ENCODE measurements around the gene ADCY5. TPM values are rescaled to one million over a fixed set of nuclear protein-coding genes. Genes with fewer than 3 reads are reported as not detected.

The ADCY5 gene
- total RNA-seq, 1 experiment from 2014 or later, result 0.24 TPM

- no peaks in the 10 kb centered on the region for H3F3A ChIP-seq (ENCODE audit: insufficient read depth, low read depth)
- H3K4me3 ChIP-seq, result no peak overlapping the region
- no peaks in the 10 kb centered on the region for H3K9me3 ChIP-seq (ENCODE audit: insufficient read depth, low read depth)
- intact Hi-C loops (cut with micrococcal nuclease; ENCODE audit: unreplicated experiment), result no loop called here
- POLR2A ChIA-PET (ENCODE audit: unreplicated experiment), result no interaction called here
- TF ChIP-seq CTCF (conservative IDR thresholded peaks at IDR 0.05) (no peak), EZH2 (IDR thresholded peaks at IDR 0.05; ENCODE audit: low read depth) (no peak)
- H3K27ac ChIP-seq, result no peak overlapping the region
- DNase-seq, result no peak
- H3K4me1 ChIP-seq (replicated peaks; ENCODE audit: insufficient read depth), result peaks cover 8% of the 10 kb centered on the region; the same call in 1 of the 2 replicates
- 0 out of 2 replicates have a peak, but pooled peaks cover 3% of the 10 kb centered on the region for H3K36me3 ChIP-seq (ENCODE audit: low read depth)
- no peak overlapping the region for H3K4me2 ChIP-seq
- CTCF ChIA-PET, result no interaction called here
- no peaks in the 10 kb centered on the region for H3K27me3 ChIP-seq (ENCODE audit: insufficient read depth, low read depth)
- BruUV-seq (replicated peaks), result no TSS peak
- no peak overlapping the region for H2AFZ ChIP-seq
- no peaks in the 10 kb centered on the region; the same call in none of the 2 replicates for H4K20me1 ChIP-seq (ENCODE audit: insufficient read depth)
- H3K79me2 ChIP-seq (ENCODE audit: low read depth), result no peaks in the 10 kb centered on the region
- H3K9me2 ChIP-seq (ENCODE audit: insufficient read depth), result no peaks in the 10 kb centered on the region
These were observed 159.3 kb downstream of the ADCY5 start for GRCh38 chr3:123289391-123290106.

GRCh38 chr3:123287962-123288302, 161.0 kb downstream of the ADCY5 start:
- ChIA-PET CTCF (no interaction called here), POLR2A (ENCODE audit: unreplicated experiment) (no interaction called here)
- no TSS peak for BruUV-seq (replicated peaks)
- no peaks in the 10 kb centered on the region; the same call in none of the 2 replicates for H4K20me1 ChIP-seq (ENCODE audit: insufficient read depth)
- H3K79me2 ChIP-seq (ENCODE audit: low read depth), result no peaks in the 10 kb centered on the region
- H3K36me3 ChIP-seq (ENCODE audit: low read depth), result 0 out of 2 replicates have a peak, but pooled peaks cover 3% of the 10 kb centered on the region
- intact Hi-C loops (cut with micrococcal nuclease; ENCODE audit: unreplicated experiment), result no loop called here
- no peak overlapping the region for H2AFZ ChIP-seq
- no peak overlapping the region for H3K4me2 ChIP-seq
- no peaks in the 10 kb centered on the region for H3K9me3 ChIP-seq (ENCODE audit: insufficient read depth, low read depth)
- no peaks in the 10 kb centered on the region for H3K27me3 ChIP-seq (ENCODE audit: insufficient read depth, low read depth)
- H3K9me2 ChIP-seq (ENCODE audit: insufficient read depth), result no peaks in the 10 kb centered on the region
- H3K4me3 ChIP-seq, result no peak overlapping the region
- no peak overlapping the region for H3K27ac ChIP-seq
- TF ChIP-seq EZH2 (IDR thresholded peaks at IDR 0.05; ENCODE audit: low read depth), result no peak
- TF ChIP-seq CTCF (conservative IDR thresholded peaks at IDR 0.05), result no peak
- no peaks in the 10 kb centered on the region for H3F3A ChIP-seq (ENCODE audit: insufficient read depth, low read depth)
- no peak for DNase-seq
- peaks cover 8% of the 10 kb centered on the region; the same call in 1 of the 2 replicates for H3K4me1 ChIP-seq (replicated peaks; ENCODE audit: insufficient read depth)

GRCh38 chr3:123287051-123287961, 161.6 kb downstream of the ADCY5 start:
- Histone ChIP-seq H3K4me2 (no peak overlapping the region), H3K9me3 (ENCODE audit: insufficient read depth, low read depth) (no peaks in the 10 kb centered on the region), H3K4me1 (replicated peaks; ENCODE audit: insufficient read depth) (peaks cover 8% of the 10 kb centered on the region; the same call in 1 of the 2 replicates), H3K36me3 (ENCODE audit: low read depth) (0 out of 2 replicates have a peak, but pooled peaks cover 3% of the 10 kb centered on the region), H3K27me3 (ENCODE audit: insufficient read depth, low read depth) (no peaks in the 10 kb centered on the region), H3K9me2 (ENCODE audit: insufficient read depth) (no peaks in the 10 kb centered on the region), H3F3A (ENCODE audit: insufficient read depth, low read depth) (no peaks in the 10 kb centered on the region), H4K20me1 (ENCODE audit: insufficient read depth) (no peaks in the 10 kb centered on the region; the same call in none of the 2 replicates), H2AFZ (no peak overlapping the region), H3K4me3 (no peak overlapping the region), H3K79me2 (ENCODE audit: low read depth) (no peaks in the 10 kb centered on the region), H3K27ac (no peak overlapping the region)
- intact Hi-C loops (cut with micrococcal nuclease; ENCODE audit: unreplicated experiment), result no loop called here
- CTCF ChIA-PET, result no interaction called here
- BruUV-seq (replicated peaks), result no TSS peak
- TF ChIP-seq EZH2 (IDR thresholded peaks at IDR 0.05; ENCODE audit: low read depth), result no peak
- TF ChIP-seq CTCF (conservative IDR thresholded peaks at IDR 0.05), result no peak
- DNase-seq, result no peak
- POLR2A ChIA-PET (ENCODE audit: unreplicated experiment), result no interaction called here
